ENCODE data around the gene ZNF385B.

DNA sequence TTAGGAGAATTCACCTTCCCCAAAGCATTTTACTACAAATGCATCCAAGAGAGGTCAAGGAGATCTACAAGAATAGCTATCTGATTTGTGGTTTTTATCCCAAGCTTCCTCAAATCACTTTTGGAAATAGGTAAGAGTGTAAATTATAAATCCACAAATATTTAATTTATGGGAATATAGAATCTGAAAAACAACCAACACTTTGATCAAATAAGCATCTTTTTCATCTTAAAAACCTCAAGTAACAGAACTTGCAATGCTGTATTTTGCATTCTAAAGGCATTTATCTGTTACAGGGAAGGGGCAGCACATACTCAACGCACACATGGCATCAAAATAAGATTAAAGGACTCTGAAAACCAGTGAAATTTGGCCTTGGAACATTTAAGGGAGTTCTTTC is 1.9 kb downstream of the ZNF385B start:
- TF ChIP-seq, protein P1, sequence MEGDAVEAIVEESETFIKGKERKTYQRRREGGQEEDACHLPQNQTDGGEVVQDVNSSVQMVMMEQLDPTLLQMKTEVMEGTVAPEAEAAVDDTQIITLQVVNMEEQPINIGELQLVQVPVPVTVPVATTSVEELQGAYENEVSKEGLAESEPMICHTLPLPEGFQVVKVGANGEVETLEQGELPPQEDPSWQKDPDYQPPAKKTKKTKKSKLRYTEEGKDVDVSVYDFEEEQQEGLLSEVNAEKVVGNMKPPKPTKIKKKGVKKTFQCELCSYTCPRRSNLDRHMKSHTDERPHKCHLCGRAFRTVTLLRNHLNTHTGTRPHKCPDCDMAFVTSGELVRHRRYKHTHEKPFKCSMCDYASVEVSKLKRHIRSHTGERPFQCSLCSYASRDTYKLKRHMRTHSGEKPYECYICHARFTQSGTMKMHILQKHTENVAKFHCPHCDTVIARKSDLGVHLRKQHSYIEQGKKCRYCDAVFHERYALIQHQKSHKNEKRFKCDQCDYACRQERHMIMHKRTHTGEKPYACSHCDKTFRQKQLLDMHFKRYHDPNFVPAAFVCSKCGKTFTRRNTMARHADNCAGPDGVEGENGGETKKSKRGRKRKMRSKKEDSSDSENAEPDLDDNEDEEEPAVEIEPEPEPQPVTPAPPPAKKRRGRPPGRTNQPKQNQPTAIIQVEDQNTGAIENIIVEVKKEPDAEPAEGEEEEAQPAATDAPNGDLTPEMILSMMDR (IDR thresholded peaks at IDR 0.05) = no peak
- TF ChIP-seq, protein P2, sequence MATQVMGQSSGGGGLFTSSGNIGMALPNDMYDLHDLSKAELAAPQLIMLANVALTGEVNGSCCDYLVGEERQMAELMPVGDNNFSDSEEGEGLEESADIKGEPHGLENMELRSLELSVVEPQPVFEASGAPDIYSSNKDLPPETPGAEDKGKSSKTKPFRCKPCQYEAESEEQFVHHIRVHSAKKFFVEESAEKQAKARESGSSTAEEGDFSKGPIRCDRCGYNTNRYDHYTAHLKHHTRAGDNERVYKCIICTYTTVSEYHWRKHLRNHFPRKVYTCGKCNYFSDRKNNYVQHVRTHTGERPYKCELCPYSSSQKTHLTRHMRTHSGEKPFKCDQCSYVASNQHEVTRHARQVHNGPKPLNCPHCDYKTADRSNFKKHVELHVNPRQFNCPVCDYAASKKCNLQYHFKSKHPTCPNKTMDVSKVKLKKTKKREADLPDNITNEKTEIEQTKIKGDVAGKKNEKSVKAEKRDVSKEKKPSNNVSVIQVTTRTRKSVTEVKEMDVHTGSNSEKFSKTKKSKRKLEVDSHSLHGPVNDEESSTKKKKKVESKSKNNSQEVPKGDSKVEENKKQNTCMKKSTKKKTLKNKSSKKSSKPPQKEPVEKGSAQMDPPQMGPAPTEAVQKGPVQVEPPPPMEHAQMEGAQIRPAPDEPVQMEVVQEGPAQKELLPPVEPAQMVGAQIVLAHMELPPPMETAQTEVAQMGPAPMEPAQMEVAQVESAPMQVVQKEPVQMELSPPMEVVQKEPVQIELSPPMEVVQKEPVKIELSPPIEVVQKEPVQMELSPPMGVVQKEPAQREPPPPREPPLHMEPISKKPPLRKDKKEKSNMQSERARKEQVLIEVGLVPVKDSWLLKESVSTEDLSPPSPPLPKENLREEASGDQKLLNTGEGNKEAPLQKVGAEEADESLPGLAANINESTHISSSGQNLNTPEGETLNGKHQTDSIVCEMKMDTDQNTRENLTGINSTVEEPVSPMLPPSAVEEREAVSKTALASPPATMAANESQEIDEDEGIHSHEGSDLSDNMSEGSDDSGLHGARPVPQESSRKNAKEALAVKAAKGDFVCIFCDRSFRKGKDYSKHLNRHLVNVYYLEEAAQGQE (IDR thresholded peaks at IDR 0.05; ENCODE audit: insufficient read depth in 1 of 2, low read depth in 2 of 2, low read length in 1 of 2) = no peak
- TF ChIP-seq POLR2AphosphoS5 (IDR thresholded peaks at IDR 0.05; ENCODE audit: low read depth, low read length) (no peak), SIN3A (IDR thresholded peaks at IDR 0.05; ENCODE audit: borderline replicate concordance, insufficient read depth, low read depth, low read length) (no peak), TCF7L2 (IDR thresholded peaks at IDR 0.05; ENCODE audit: low read depth, low read length) (no peak)

Data from Panc1 (cell line).